ENCODE results near the gene ARVCF.

The ARVCF gene

DNA sequence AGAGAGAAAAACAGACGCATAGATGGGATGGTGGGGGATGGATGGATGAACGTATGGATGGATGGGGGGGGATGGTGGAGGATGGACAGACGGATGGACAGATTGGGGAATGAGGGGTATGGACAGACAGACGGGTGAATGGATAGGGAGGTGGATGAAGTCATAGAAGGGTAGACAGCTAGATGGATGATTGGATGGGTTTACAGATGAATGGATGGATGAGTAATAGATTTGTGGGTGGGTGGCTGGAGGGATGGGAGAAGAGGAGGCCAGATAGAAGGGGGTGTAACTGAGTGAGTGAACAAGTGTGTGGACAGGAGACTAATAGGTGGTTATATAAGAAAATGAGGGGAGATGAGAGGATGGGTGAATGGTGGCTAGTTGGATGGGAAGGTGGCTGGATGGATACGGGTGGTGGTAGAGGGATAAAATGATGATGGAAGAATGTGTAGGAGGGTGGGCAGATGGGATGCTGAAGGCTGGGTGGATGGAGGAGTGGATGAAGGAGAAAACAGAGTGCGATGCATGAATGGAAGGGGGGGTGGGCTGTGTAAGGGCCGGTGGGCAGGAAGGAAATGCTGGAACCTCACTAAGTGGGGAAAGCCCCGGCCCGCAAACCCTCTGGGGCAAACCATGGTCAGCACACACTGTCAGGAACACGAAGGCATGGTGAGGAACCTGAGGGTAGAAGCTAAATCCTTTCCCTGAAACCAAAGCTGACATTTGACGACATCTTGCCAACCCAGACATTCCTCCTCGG is 21.6 kb downstream of the ARVCF start:
- in situ Hi-C loops (cut with HindIII; ENCODE audit: low pct_unique_long_range_greater_than_20kb, low sequenced_read_pairs), result no loop called here
- DNase-seq (ENCODE audit: low read depth in 1 of 2, low spot score in 1 of 2), result no peak
- no peak for TF ChIP-seq JUND (IDR thresholded peaks at IDR 0.05; ENCODE audit: low read depth)

DNA sequence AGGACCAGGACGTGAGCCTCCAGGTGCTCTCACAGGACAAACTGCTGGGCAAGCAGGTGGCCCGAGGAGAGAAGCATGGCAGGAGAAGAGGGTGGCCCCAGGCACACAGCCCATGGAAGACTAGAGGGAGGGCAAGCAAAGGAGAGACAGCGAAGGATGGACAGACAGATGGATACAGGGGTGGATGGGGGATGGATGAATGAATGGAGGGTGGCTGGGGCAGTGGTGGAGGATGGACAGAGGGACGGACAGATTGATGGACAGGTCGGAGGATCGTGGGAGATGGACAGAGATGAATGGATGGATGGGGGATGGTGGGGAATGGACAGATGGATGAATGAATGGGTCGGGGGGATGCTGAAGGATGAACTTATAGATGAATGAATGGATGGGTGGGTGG is 22.7 kb downstream of the ARVCF start:
- TF ChIP-seq JUND (IDR thresholded peaks at IDR 0.05; ENCODE audit: low read depth), result no peak
- no peak for DNase-seq (ENCODE audit: low read depth in 1 of 2, low spot score in 1 of 2)
- in situ Hi-C loops (cut with HindIII; ENCODE audit: low pct_unique_long_range_greater_than_20kb, low sequenced_read_pairs), result no loop called here

DNA sequence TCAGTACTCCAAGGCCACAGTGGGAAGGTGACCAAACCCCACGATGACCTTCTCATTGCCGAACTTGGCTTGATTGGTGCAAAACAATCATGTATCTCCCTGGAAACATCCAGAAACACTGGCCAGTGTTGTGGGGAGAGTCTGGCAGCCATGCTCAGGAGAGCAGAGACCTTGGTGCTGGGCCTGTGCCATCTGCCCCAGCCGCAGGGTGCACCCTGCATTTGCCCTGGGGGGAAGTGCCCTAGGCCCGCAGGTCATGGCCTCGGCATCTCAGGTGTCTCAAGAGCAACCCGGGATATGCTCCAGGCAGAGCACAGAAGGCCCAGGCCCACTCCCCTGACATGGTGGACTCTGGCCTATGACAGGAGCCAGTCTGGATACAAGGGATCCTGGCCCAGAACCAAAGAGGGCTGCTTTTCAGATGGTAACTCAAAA is 23.7 kb downstream of the ARVCF start:
- TF ChIP-seq JUND (IDR thresholded peaks at IDR 0.05; ENCODE audit: low read depth), result no peak
- no peak for DNase-seq (ENCODE audit: low read depth in 1 of 2, low spot score in 1 of 2)
- in situ Hi-C loops (cut with HindIII; ENCODE audit: low pct_unique_long_range_greater_than_20kb, low sequenced_read_pairs), result no loop called here

DNA sequence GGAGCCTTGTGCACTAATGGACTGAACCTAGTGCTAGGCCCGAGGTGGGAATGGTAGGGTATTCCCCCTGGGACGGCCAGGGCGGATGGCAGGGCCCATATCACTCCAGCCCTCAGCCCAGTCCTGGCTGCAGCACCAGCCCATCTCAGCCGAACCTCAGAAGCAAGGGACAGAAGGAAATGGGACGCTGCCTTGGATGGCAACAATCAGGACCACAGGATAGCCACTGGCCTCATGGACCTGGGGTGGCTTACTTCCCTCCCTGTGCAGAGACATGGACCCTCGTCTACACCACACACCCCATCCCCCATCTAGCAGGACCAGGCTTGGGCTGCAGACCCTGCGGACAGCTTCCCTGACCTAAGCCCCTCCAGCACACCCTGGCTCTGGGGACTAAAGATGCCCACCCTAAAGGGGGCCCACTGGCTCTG is 24.1 kb downstream of the ARVCF start:
- TF ChIP-seq JUND (IDR thresholded peaks at IDR 0.05; ENCODE audit: low read depth), result no peak
- in situ Hi-C loops (cut with HindIII; ENCODE audit: low pct_unique_long_range_greater_than_20kb, low sequenced_read_pairs), result no loop called here

DNA sequence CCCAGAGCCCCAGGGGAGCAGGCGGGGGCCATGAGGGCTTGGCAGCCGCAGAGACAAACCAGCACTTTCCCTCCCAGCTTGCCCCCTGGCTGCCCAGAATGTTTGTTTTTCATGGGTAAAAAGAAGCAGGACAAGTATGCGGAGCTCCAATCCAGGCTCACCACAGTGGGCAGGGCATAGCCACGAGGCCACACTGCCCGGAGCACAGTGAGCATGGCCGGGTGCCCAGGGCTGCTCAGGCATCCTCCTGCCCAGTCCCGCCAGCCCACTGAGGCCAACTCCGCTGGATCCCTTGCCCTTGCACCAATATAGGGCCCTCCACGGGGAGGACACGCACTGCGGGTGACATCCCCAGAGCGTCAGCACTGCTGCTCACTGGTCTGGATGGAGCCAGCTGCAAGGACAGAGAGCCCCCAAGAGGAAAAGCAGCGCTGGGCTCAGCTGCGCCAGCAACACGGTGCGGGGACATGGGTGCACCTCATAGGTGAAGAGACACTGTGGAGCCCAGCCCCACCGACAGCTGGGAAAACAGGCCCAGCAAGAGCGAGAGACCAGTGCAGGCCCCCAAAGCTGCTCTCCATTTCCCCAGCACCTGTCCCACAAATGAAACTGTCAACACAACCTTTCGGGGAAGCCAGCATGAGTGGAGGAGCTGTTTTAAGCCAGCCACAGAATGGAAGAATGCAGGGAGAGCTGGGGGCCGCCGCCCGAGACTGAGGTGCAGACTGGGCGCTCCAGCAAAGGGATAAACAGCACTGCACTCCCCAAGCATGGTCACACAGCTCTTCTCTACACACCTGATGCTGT is 24.8 kb downstream of the ARVCF start:
- in situ Hi-C loops (cut with HindIII; ENCODE audit: low pct_unique_long_range_greater_than_20kb, low sequenced_read_pairs), result no loop called here
- TF ChIP-seq JUND (IDR thresholded peaks at IDR 0.05; ENCODE audit: low read depth), result no peak
- DNase-seq (ENCODE audit: low read depth in 1 of 2, low spot score in 1 of 2), result peak in 1 of 2 experiments; percentile 39

More for the DNA sequence above, 24.1 kb downstream of the ARVCF start:
- no peak for DNase-seq (ENCODE audit: low read depth in 1 of 2, low spot score in 1 of 2)

DNA sequence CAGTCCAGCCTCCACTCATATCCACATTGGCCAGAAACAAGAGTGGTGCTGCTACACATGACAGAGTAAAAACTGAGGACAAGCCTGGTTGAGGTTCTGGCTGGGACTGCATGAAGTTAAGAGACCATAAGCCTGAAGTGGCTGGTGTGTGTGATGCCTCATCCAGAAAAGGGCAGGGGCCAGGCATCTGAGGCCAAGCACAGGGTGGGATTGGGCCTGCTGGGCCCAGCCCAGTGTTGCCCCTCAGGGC is 25.3 kb downstream of the ARVCF start:
- DNase-seq (ENCODE audit: low read depth in 1 of 2, low spot score in 1 of 2), result no peak
- no peak for TF ChIP-seq JUND (IDR thresholded peaks at IDR 0.05; ENCODE audit: low read depth)
- in situ Hi-C loops (cut with HindIII; ENCODE audit: low pct_unique_long_range_greater_than_20kb, low sequenced_read_pairs), result no loop called here

DNA sequence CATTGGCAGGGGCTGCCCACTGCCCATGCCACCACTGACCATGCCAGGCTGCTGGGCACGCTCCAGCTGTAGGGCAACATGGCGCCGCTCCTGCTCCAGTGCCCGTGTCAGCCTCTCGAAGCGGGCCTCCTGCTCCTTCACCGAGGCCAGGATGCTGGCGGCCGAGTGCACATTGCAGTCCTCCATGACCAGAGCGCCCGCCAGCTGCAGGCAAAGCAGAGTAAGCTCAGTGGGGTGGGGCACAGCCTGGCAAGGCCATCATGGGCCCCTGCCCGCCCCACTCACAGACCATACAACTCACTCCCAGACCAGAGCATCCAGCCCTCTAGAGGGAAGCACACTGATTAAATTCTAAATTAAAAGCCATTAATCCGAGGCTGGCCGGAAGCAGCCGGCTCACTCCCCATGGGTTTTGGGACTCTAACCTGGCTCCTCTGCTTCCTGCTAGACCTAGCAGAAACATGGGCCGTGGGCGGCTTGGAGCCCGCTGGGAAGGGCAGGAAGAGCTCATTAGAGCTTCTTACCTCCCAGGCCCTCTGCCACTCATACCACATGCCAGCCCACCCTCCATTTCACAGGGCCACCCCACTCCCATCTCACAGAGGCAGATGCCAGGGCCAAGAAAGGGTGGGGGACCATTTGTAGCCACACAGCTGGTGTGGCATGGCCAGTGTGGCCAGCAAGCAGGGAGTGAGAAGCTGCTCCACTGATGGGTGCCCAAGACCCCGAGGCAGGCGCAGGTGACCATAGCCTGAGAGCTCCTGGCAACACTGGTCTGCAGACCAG is 25.8 kb downstream of the ARVCF start:
- DNase-seq (ENCODE audit: low read depth in 1 of 2, low spot score in 1 of 2), result no peak
- no peak for TF ChIP-seq JUND (IDR thresholded peaks at IDR 0.05; ENCODE audit: low read depth)
- in situ Hi-C loops (cut with HindIII; ENCODE audit: low pct_unique_long_range_greater_than_20kb, low sequenced_read_pairs), result no loop called here

DNA sequence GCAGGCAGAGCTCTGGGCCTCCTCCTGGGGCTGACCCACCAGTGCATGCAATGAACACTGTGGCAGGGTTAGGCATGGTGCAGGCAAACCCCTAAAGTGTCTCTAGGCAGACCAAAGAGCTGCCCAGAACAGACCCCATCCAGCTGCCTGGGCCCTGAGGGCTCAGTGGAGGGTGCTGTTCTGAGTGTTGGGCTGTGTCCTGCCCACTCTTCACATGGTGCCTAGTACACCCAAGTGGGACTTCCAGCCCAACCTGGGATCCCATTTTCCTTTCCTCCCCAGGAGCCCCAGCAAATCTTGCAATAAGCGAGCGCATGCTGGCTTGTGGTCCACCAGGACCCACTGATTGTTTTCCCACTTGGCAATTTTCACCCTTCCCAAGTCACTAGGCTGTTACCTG is 26.4 kb downstream of the ARVCF start:
- no peak for DNase-seq (ENCODE audit: low read depth in 1 of 2, low spot score in 1 of 2)
- in situ Hi-C loops (cut with HindIII; ENCODE audit: low pct_unique_long_range_greater_than_20kb, low sequenced_read_pairs), result no loop called here
- no peak for TF ChIP-seq JUND (IDR thresholded peaks at IDR 0.05; ENCODE audit: low read depth)

DNA sequence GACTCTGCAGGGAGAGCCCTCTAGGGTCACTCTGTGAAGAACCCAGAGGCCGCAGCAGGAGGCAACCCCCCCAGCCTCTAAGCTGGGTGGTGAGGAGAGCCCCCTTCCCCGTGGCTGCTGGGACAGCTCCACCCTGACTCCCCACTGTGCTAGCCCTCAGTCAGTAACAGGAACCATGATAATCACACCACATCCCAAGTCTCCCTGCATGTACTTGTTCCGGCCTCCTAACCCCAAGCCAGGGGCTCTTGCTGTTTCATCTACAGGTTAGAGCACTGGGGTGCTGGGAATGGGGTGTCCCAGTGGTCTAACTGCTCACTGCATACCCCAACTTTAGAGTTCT is 26.9 kb downstream of the ARVCF start:
- in situ Hi-C loops (cut with HindIII; ENCODE audit: low pct_unique_long_range_greater_than_20kb, low sequenced_read_pairs), result no loop called here
- DNase-seq (ENCODE audit: low read depth in 1 of 2, low spot score in 1 of 2), result no peak
- no peak for TF ChIP-seq JUND (IDR thresholded peaks at IDR 0.05; ENCODE audit: low read depth)

DNA sequence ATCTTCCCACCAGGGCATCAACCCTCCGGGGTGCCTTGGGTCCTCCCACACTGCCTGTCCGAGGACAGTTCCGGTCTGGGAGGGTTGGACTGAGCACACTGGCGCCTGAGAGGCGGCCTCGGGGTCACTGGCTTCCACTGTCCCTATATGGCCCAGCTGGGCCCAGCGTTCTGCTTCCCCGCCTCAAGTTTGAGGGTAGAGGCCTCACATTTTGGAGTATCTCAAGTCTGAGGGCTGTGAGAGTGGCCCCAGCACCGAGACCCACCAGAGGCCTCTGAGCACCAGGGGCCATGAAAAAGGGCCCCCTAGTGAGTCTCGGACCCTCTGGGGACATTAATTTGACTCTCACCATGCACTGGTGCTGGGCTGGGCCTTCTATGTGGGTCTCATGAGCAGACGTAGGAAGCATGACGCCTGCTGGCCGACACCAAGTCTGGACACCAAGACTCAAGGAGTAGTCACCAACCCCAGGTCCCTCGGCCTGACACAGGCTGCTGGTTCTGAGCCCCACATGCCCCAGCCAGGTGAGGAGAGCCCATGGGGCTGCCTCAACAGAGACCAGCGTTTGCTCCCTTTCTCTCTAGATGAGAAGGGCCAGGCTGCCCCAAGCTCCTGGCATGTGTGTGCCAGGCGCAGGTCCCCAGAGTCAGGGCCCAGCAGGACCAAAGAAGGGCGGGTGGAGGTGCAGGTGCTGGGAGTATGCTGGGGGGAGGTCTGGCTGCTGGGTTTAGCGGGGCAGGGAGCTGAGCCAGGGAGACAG is 27.5 kb downstream of the ARVCF start:
- in situ Hi-C loops (cut with HindIII; ENCODE audit: low pct_unique_long_range_greater_than_20kb, low sequenced_read_pairs), result no loop called here
- DNase-seq (ENCODE audit: low read depth in 1 of 2, low spot score in 1 of 2), result no peak
- TF ChIP-seq JUND (IDR thresholded peaks at IDR 0.05; ENCODE audit: low read depth), result no peak

DNA sequence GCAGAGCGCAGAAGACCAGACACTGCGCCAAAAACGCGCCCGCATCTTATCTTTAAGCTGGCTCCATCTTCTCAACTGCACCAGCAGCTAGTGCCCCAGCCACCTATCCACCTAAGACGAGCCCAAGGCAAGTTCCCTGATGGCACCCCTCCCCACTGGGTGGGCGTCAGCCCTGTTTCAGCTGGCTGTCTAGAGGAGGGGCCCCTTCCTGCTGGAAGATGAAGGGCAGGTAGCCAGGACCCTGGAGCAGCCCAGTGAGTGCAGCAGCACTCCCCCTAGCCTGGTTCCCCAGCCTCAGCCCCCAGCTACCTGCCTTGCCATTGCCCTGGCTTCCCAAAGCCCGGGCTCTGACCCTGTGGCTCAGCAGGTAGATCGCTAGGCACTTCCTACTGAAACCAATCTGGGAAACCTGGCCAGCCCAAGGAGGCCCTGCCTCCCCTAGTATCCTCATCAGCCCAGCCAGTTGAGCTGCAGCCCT is 28.3 kb downstream of the ARVCF start:
- TF ChIP-seq JUND (IDR thresholded peaks at IDR 0.05; ENCODE audit: low read depth), result no peak
- in situ Hi-C loops (cut with HindIII; ENCODE audit: low pct_unique_long_range_greater_than_20kb, low sequenced_read_pairs), result no loop called here
- no peak for DNase-seq (ENCODE audit: low read depth in 1 of 2, low spot score in 1 of 2)
